GM12801 (cell line): ENCODE measurements around the gene RASAL3.

Experiments
- TF ChIP-seq, protein P1 (sequence below): IDR thresholded peaks from one replicate; pipeline ENCODE4 v1.5.1; 2011; ENCODE audit warnings: control low read depth; ENCODE audit not compliant: insufficient read length; ENCODE audit errors: extremely low read depth

The RASAL3 gene

DNA sequence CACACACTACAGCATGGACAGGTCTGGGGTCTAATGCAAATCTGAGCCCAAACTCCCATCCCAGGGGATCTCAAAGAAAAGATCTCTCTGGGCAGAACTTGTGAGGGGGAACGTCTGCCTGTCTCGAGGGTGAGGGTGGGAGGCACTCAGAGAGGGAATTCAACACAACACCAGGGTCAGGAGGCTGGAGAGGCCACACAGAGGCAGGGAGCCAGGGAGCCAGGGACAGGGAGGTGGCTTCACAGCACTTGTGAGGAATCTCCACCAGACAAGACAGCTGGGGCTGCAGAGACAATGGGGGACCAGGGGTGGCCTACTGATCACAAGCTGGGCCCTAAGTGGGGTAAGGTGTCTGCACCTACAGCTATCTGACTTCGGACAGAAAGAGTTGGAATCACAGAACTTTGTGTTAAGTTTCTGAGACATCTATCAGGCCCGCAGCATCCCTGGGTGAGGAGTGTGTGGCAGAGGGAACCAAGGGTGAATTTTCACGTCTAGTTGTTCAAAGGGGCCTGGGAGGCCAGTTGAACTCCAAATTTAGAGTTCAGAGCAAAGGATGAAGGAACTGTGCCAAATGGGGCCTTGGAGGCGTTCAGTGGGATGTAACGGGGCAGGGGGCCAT, 32.8 kb downstream of the RASAL3 start:
- TF ChIP-seq, protein P1, sequence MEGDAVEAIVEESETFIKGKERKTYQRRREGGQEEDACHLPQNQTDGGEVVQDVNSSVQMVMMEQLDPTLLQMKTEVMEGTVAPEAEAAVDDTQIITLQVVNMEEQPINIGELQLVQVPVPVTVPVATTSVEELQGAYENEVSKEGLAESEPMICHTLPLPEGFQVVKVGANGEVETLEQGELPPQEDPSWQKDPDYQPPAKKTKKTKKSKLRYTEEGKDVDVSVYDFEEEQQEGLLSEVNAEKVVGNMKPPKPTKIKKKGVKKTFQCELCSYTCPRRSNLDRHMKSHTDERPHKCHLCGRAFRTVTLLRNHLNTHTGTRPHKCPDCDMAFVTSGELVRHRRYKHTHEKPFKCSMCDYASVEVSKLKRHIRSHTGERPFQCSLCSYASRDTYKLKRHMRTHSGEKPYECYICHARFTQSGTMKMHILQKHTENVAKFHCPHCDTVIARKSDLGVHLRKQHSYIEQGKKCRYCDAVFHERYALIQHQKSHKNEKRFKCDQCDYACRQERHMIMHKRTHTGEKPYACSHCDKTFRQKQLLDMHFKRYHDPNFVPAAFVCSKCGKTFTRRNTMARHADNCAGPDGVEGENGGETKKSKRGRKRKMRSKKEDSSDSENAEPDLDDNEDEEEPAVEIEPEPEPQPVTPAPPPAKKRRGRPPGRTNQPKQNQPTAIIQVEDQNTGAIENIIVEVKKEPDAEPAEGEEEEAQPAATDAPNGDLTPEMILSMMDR = no peak

DNA sequence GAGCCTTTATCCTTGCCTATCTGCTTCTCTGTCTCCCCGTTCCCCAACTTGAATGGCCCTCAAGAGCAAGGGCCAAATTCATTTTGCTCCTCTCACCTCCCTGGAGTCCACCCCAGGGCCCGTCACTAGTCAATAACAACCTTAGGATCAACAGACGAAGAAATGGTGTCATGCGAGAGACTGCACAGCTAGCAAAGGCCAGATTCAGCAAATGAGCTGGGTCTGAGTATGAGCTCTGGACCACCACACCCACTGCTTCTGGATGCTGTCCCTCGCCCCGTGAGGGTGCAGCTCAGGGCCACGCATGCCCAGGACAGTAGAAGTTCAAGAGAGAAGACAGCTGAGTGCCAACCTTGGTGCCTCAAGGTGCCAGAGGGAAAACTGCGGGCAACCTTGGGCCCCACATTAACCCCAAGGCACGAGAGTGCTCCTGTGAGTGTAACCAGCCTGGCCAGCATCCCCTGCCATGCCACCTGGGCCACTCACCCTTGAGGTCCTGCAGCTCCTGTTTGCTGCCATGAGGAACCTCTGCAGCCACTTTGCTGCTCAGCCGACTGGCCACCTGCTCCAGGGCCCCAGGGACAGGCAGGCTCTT, 33.7 kb downstream of the RASAL3 start:
- TF ChIP-seq, protein P1 = no peak

DNA sequence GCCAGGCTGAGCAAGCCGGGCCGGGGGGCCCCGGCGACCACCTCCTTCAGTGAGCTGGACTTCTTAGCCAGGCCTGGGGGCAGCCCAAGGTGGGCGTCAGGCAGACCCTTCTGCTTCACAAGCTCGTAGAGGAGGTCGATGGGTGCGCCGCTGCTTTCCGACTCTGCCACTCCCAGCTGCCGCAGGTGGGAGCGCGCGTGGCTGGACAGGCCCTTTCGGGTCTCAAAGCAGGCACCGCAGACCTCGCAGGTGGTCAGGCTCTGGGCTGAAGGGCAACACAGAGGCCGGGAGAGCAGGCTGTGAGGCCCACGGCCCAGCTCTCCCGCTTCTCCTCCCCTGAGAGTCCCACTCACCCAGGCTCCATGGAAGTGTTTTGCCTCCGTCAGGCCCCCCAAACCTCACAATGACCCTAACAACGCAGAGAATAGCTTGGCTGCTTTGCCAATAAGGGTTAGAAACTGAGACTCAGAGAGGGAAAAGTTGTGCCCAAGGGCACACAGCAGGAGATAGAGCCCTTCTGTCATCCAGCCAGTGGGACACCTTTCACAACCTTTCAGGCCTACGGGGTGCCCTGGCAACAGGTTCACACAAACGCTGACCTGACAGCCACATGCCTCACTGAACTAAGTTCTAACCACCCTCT, 34.4 kb downstream of the RASAL3 start:
- TF ChIP-seq, protein P1 = no peak

DNA sequence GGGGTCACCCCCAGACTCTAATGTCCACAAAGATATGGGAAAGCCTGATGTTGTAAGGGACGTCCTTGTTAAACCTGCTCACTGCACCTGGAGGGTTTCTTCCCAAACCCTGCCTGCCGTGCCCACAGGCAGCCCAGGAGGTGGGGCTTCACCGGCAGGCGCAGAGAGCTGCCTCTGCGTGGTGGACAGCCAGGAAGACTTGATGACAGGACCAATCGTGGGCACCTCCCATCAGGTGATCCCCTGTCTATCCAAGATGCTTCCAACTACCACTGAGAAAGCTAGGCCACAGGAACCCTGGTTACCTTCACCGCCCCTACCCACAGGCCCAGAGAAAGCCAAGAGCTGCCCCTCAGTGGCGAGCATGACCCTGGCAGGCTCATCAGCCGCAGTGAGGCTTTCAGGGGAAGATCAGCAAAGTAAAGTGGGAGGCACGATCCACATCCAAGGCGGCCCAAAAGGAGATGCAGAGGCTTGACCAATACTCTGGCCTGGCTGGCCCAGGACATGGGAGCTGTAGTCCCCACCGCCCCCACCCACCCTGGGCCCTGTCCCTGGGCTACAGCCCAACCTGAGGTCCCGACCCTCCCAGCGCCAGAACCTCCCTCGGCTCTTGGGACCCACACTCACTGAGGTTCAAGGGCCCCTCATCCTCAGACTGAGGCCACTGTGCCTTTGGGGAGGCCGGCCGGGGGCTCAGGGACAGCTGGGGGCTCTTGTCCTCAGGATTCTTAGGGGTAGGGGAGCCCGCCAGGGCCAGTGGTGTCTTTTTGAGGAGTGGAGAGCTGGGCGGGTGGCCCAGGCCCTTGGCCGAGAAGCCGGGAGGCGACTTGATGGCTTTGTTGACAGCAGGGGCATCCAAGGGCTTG, 35.2 kb downstream of the RASAL3 start:
- TF ChIP-seq, protein P1 = no peak

DNA sequence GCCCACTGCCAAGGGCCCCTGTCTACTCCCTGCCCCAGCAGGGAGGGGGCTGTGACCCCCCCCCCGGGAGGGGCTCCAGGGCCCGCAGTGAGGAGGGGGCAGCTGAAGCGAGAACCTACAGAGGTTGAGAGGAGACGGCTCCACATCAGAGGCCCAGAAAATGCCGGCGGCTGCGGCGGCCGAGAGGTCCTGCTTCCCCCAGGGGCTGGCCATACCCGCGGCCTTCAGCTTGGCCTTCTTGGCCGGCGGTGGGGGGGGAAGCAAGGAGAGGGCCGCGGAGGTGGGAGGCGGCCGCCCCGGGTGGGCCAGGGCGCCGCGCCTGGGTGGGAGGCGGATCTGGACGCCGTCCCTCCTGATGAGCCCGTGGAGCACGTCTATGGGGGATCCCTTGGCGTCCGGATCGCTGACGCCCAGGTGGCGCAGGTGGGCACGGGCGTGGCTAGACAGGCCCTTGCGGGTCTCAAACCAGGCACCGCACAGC, 36.3 kb downstream of the RASAL3 start:
- TF ChIP-seq, protein P1 = no peak

DNA sequence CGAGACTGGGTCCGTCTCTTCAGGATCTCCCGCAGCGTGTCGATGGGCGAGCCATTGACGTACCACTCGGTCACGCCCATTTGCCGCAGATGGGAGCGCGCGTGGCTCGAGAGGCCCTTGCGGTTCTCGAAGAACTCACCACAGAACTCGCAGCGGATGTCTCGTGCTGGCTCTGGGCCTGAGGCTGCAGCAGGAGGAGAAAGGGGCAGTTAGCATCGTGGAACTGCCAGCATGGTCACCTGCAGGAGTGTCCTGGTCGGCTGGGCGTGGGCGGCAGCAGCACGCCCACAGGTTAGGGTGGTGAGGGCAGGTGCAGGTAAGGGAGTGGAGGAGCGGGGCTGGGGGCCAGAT, 37.0 kb downstream of the RASAL3 start:
- TF ChIP-seq, protein P1 = no peak
